Thoracic aorta (tissue), 2 donors: ENCODE measurements around the gene HEATR9. TPM values are rescaled to one million over a fixed set of nuclear protein-coding genes. Genes with fewer than 3 reads are reported as not detected.

ENCODE experiments used
- ATAC-seq: fragments of 150-250 bp; one replicate; pipeline ENCODE4 v1.8.0; 2017; ENCODE audit warnings: low read depth; ENCODE audit not compliant: insufficient number of reproducible peaks, low FRiP score
- DNase-seq: peaks from one replicate; pipeline ENCODE4 v3.0.0-alpha.2; 2020; ENCODE audit warnings: low spot score
- H3K27ac ChIP-seq, 2 donors: fragments of 200-600 bp; sonication (generic); 1 replicate in 1 of 2; 2 replicates in 1 of 2; pipeline ENCODE4 v1.5.1; 2016; ENCODE audit warnings: mild to moderate bottlenecking in 2 of 2, moderate library complexity in 2 of 2
- H3K27me3 ChIP-seq: fragments of 200-600 bp; sonication (generic); replicated peaks from 2 replicates; pipeline ENCODE4 v1.6.0; 2016; ENCODE audit warnings: mild to moderate bottlenecking; ENCODE audit not compliant: insufficient read depth
- H3K36me3 ChIP-seq: fragments of 200-600 bp; sonication (generic); one replicate; pipeline ENCODE4 v1.5.1; 2016
- H3K4me1 ChIP-seq, 2 donors: fragments of 200-600 bp; sonication (generic); 1 replicate in 1 of 2; 2 replicates in 1 of 2; pipeline versions ENCODE4 v1.5.1 to v1.6.0; 2016; ENCODE audit warnings: low read depth in 2 of 2, mild to moderate bottlenecking in 1 of 2; ENCODE audit not compliant: control insufficient read depth in 1 of 2
- H3K4me3 ChIP-seq: fragments of 200-600 bp; sonication (generic); 2 replicates; pipeline ENCODE4 v1.5.1; 2016; ENCODE audit warnings: mild to moderate bottlenecking
- H3K9me3 ChIP-seq: fragments of 200-600 bp; sonication (generic); 2 replicates; pipeline ENCODE4 v1.5.1; 2016
- total RNA-seq, 2 donors: library from RNA; depleted of rRNA; stranded (reverse); fragments of >200 nt; gene quantifications; one replicate each; pipeline versions ENCODE4 v1.1.0 to v1.2.3, GENCODE V29; 2016
- TF ChIP-seq, protein P1 (sequence below): fragments of 200-600 bp; sonication (generic); IDR thresholded peaks from one replicate; pipeline ENCODE4 v1.5.1; 2019; ENCODE audit warnings: antibody characterized with exemption

The HEATR9 gene
- total RNA-seq, 2 donors from 2014 or later: not detected

DNA sequence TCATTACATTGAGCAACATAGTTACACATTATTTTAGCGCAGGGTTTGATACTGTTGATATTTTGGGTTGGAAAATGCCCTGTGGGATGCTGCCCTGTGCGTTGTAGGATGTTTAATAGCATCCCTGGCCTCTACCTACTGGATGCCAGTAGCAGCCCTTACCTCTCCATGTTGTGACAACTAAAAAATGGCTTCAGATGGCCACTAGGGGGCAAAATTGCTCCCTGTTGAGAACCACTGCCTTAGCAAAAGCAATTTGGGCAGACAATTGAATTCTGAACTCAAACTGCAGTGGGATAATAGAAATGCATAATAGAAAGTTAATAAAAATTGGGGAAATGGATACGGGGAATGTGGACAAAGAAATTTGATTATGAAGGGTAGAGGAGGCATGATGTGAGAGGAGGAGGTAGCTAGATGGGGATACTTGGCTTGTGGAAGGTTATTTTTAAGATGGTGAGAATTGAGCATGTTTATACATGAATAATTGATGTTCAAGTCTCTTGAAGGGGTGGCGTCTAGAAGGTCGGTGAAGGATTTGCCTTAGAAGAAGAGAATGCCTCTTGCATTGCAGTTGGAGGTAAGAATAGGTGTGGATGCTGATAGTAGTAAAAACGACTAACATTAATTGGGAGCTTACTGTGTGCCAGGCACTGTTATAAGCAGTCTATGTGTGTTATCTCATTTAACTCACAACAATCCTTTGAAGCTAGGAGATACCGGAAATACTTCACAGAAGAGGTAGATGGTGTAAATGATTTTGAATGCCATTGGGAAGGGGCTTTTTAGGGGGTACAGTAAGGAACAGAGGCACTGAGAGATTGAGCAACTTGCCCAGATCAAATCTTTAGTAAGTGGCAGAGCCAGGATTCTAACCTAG is 19.0 kb downstream of the HEATR9 start:
- DNase-seq: no peak
- no peak overlapping the region for H3K4me3 ChIP-seq
- no peaks in the 10 kb centered on the region for H3K4me1 ChIP-seq
- no peak for ATAC-seq
- TF ChIP-seq, protein P1, sequence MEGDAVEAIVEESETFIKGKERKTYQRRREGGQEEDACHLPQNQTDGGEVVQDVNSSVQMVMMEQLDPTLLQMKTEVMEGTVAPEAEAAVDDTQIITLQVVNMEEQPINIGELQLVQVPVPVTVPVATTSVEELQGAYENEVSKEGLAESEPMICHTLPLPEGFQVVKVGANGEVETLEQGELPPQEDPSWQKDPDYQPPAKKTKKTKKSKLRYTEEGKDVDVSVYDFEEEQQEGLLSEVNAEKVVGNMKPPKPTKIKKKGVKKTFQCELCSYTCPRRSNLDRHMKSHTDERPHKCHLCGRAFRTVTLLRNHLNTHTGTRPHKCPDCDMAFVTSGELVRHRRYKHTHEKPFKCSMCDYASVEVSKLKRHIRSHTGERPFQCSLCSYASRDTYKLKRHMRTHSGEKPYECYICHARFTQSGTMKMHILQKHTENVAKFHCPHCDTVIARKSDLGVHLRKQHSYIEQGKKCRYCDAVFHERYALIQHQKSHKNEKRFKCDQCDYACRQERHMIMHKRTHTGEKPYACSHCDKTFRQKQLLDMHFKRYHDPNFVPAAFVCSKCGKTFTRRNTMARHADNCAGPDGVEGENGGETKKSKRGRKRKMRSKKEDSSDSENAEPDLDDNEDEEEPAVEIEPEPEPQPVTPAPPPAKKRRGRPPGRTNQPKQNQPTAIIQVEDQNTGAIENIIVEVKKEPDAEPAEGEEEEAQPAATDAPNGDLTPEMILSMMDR: peak; percentile 62
- H3K27me3 ChIP-seq: no peaks in the 10 kb centered on the region
- H3K36me3 ChIP-seq: peaks cover 35% of the 10 kb centered on the region
- H3K27ac ChIP-seq: no peak overlapping the region
- H3K9me3 ChIP-seq: no peaks in the 10 kb centered on the region

DNA sequence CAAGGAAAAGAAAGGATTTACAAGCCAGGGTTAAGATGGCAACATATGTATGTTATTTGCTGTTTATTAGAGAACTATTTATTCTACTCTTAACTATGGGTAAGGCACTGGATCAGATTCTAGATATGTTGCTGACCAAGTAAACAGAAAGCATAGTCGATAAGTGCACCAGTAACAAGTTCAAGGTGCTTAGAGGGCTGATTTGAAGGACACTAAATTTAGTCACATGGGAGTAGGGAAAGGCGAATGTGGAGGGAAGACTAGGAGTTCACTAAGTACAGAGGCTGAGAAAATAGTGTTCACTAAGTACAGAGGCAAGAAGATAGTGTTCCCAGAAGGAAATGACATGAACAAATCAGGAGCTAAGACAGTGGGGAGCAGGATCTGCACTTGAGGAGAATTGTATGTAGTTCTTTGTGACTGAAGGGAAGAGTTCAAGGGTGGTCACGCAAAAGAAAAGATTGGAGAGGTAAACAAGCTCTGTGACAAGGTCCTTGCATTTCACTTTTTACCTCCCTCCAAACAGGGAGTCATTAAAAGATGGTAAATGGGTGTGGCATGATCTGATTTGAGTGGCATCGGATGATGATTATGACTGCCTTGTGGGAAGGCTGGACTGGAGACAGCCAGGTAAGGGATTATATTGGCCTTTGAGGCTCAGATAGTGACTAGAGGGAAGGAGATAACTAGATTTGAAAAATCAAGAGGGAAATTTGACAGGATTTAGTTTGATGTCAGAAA is 20.9 kb downstream of the HEATR9 start:
- Histone ChIP-seq H3K9me3 (no peaks in the 10 kb centered on the region), H3K27me3 (no peaks in the 10 kb centered on the region), H3K36me3 (peaks cover 53% of the 10 kb centered on the region), H3K4me3 (no peak overlapping the region), H3K4me1 (no peaks in the 10 kb centered on the region), H3K27ac (no peak overlapping the region)
- ATAC-seq (no peak), DNase-seq (no peak)
- TF ChIP-seq, protein P1: no peak

DNA sequence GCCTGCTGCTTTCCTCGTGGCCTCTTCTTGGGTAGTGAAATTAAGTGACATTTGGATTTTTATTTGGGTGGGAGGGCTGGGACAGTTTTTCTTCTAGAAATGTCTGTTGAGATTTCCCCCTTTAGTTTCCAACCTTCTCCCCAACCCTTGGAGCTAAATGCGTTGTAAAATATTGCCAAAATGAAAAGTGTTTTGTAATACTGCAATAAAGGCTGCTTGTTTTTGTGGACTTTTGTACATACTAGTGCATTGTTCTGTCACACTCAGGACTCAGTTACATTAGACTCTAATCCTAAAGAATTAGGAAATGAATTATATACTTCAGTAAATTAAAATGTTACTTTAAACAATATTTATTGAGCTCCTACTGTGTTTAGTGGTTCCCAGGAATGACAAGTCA is 21.7 kb downstream of the HEATR9 start:
- H3K4me3 ChIP-seq: no peak overlapping the region
- TF ChIP-seq, protein P1: no peak
- DNase-seq (no peak), ATAC-seq (no peak)
- no peaks in the 10 kb centered on the region for H3K27me3 ChIP-seq
- no peaks in the 10 kb centered on the region for H3K9me3 ChIP-seq
- H3K27ac ChIP-seq: no peak overlapping the region
- H3K36me3 ChIP-seq: peaks cover 56% of the 10 kb centered on the region
- H3K4me1 ChIP-seq: no peaks in the 10 kb centered on the region

DNA sequence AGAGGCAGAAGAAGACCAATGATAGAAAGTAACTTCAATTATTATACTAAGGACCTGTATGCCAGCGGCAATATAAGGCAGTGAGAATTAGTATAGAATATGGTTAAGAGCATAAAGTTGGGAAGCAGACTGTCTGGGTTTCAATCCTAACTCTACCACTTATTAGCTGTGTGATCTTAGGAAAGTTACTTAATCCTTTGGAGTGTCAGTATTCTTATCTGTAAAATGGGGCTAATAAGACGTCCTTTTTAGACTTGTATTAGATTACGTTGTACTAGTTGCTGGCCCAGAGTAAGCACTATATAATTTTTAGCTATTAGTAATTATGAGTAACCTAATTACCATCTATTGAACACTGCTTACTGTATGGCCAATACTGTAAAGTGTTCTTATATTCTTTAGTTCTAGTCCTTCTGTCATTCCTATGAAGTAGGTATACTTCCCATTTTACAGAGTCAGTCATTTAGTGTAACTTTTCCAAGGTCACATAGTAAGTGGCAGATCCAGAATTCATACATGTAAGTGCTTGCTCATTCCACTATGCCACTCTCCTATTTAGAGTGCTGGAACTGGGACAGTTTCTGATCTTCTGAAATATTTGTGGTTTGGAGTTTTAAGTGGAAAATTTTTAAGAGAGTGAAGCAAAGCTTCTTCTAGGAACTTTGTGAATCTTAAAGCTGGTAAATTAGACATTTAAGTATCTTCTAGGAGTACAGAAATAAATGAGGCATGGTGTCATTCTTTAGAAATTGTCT is 22.5 kb downstream of the HEATR9 start:
- H3K4me1 ChIP-seq: no peaks in the 10 kb centered on the region
- H3K27ac ChIP-seq: no peak overlapping the region
- H3K4me3 ChIP-seq: no peak overlapping the region
- DNase-seq: no peak
- ATAC-seq: no peak
- H3K9me3 ChIP-seq: no peaks in the 10 kb centered on the region
- TF ChIP-seq, protein P1: no peak
- peaks cover 62% of the 10 kb centered on the region for H3K36me3 ChIP-seq
- no peaks in the 10 kb centered on the region for H3K27me3 ChIP-seq

DNA sequence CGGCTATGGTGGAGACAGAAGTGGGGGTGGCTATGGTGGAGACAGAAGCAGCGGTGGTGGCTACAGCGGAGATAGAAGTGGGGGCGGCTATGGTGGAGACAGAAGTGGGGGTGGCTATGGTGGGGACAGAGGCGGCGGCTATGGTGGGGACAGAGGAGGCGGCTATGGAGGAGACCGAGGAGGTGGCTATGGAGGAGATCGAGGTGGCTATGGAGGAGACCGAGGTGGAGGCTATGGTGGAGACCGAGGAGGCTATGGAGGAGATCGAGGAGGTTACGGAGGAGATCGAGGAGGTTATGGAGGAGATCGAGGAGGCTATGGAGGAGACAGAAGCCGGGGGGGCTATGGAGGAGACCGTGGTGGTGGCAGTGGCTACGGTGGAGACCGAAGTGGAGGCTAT is 24.1 kb downstream of the HEATR9 start:
- no peaks in the 10 kb centered on the region for H3K9me3 ChIP-seq
- TF ChIP-seq, protein P1: no peak
- ATAC-seq (no peak), DNase-seq (no peak)
- no peak overlapping the region for H3K4me3 ChIP-seq
- no peaks in the 10 kb centered on the region for H3K27me3 ChIP-seq
- H3K36me3 ChIP-seq: peaks cover 60% of the 10 kb centered on the region
- H3K4me1 ChIP-seq: no peaks in the 10 kb centered on the region
- no peak overlapping the region for H3K27ac ChIP-seq
